ENCODE measurements around the gene NACAD. TPM values are rescaled to one million over a fixed set of nuclear protein-coding genes. Genes with fewer than 3 reads are reported as not detected.

NACAD gene
- total RNA-seq, 1 experiment from 2014 or later = 1.0 TPM

GRCh38 chr7:45033931-45034290 lies 54.9 kb downstream of the NACAD start:
- CTCF ChIA-PET = no interaction called here
- Histone ChIP-seq H3K27me3 (replicated peaks; ENCODE audit: control insufficient read depth, insufficient read depth, low read length) (no peaks in the 10 kb centered on the region), H3K9me3 (no peaks in the 10 kb centered on the region), H3K4me1 (peaks cover 9% of the 10 kb centered on the region), H3K36me3 (ENCODE audit: control insufficient read depth, insufficient read depth, low read length) (no peaks in the 10 kb centered on the region), H3K4me3 (ENCODE audit: low read depth, low read length) (no peak overlapping the region)
- Mint-ChIP-seq H3K27ac (ENCODE audit: unreplicated experiment) (no peak overlapping the region), H3K36me3 (ENCODE audit: insufficient read depth, unreplicated experiment) (no peaks in the 10 kb centered on the region), H3K9me3 (ENCODE audit: unreplicated experiment) (no peaks in the 10 kb centered on the region), H3K4me1 (ENCODE audit: low read depth, unreplicated experiment) (peaks cover 16% of the 10 kb centered on the region), H3K27me3 (ENCODE audit: insufficient read depth, unreplicated experiment) (no peaks in the 10 kb centered on the region), H3K4me3 (ENCODE audit: unreplicated experiment) (no peak overlapping the region)
- no peak for TF ChIP-seq CTCF (IDR thresholded peaks at IDR 0.05; ENCODE audit: insufficient read depth in 1 of 2, low read depth in 1 of 2, low read length in 1 of 2, severe bottlenecking in 1 of 2, unreplicated experiment in 1 of 2)
- POLR2A ChIA-PET = no interaction called here
- no TSS peak for BruUV-seq (replicated peaks)
- no peak for DNase-seq
- intact Hi-C loops (cut with micrococcal nuclease; ENCODE audit: unreplicated experiment) = no loop called here

GRCh38 chr7:45033261-45033930 lies 55.4 kb downstream of the NACAD start:
- intact Hi-C loops (cut with micrococcal nuclease; ENCODE audit: unreplicated experiment) = no loop called here
- POLR2A ChIA-PET = no interaction called here

DNA sequence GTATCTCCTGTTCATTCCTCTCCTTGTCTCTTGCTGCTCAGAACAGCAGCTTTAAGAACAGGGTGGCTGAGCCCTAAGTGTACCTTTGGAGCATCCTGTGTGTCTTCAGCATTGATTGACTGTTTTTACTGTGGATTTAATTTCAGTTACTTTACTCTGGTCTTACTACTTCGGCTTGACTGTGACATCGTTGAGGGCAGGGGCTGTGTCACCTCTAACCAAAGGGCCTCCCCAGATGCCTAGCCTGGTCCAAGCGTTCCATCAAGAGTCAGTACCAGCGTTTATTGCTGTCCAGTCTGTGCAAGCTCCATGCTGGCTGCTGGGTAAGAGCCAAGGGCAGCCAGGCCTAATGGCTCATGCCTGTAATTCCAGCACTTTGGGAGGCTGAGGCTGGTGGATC lies 56.3 kb downstream of the NACAD start:
- H3K27me3 ChIP-seq (replicated peaks; ENCODE audit: control insufficient read depth, insufficient read depth, low read length) = no peaks in the 10 kb centered on the region
- no peak overlapping the region for H3K4me3 Mint-ChIP-seq (ENCODE audit: unreplicated experiment)
- BruUV-seq (replicated peaks) = no TSS peak
- intact Hi-C loops (cut with micrococcal nuclease; ENCODE audit: unreplicated experiment) = no loop called here
- no peak for DNase-seq
- CTCF ChIA-PET = no interaction called here
- TF ChIP-seq CTCF (IDR thresholded peaks at IDR 0.05; ENCODE audit: insufficient read depth in 1 of 2, low read depth in 1 of 2, low read length in 1 of 2, severe bottlenecking in 1 of 2, unreplicated experiment in 1 of 2) = no peak
- H3K27ac Mint-ChIP-seq (ENCODE audit: unreplicated experiment) = no peak overlapping the region
- H3K4me1 ChIP-seq = peaks cover 9% of the 10 kb centered on the region
- no peaks in the 10 kb centered on the region for H3K36me3 ChIP-seq (ENCODE audit: control insufficient read depth, insufficient read depth, low read length)
- H3K36me3 Mint-ChIP-seq (ENCODE audit: insufficient read depth, unreplicated experiment) = no peaks in the 10 kb centered on the region
- peaks cover 16% of the 10 kb centered on the region for H3K4me1 Mint-ChIP-seq (ENCODE audit: low read depth, unreplicated experiment)
- H3K4me3 ChIP-seq (ENCODE audit: low read depth, low read length) = no peak overlapping the region
- H3K27me3 Mint-ChIP-seq (ENCODE audit: insufficient read depth, unreplicated experiment) = no peaks in the 10 kb centered on the region
- H3K9me3 ChIP-seq = no peaks in the 10 kb centered on the region
- H3K9me3 Mint-ChIP-seq (ENCODE audit: unreplicated experiment) = no peaks in the 10 kb centered on the region
- POLR2A ChIA-PET = interaction anchor here (1.3 kb wide), 1 partner anchor 17 kb away, joined by 5 read pairs; no protein-coding TSS in a partner anchor

More at GRCh38 chr7:45033261-45033930, 55.4 kb downstream of the NACAD start:
- Histone ChIP-seq H3K4me3 (ENCODE audit: low read depth, low read length) (no peak overlapping the region), H3K4me1 (peaks cover 9% of the 10 kb centered on the region), H3K27me3 (replicated peaks; ENCODE audit: control insufficient read depth, insufficient read depth, low read length) (no peaks in the 10 kb centered on the region), H3K36me3 (ENCODE audit: control insufficient read depth, insufficient read depth, low read length) (no peaks in the 10 kb centered on the region), H3K9me3 (no peaks in the 10 kb centered on the region)
- H3K4me3 Mint-ChIP-seq (ENCODE audit: unreplicated experiment) = no peak overlapping the region
- no peak overlapping the region for H3K27ac Mint-ChIP-seq (ENCODE audit: unreplicated experiment)
- H3K36me3 Mint-ChIP-seq (ENCODE audit: insufficient read depth, unreplicated experiment) = no peaks in the 10 kb centered on the region
- CTCF ChIA-PET = no interaction called here
- H3K9me3 Mint-ChIP-seq (ENCODE audit: unreplicated experiment) = no peaks in the 10 kb centered on the region
- peaks cover 16% of the 10 kb centered on the region for H3K4me1 Mint-ChIP-seq (ENCODE audit: low read depth, unreplicated experiment)
- TF ChIP-seq CTCF (IDR thresholded peaks at IDR 0.05; ENCODE audit: insufficient read depth in 1 of 2, low read depth in 1 of 2, low read length in 1 of 2, severe bottlenecking in 1 of 2, unreplicated experiment in 1 of 2) = no peak
- no peak for DNase-seq
- BruUV-seq (replicated peaks) = no TSS peak
- H3K27me3 Mint-ChIP-seq (ENCODE audit: insufficient read depth, unreplicated experiment) = no peaks in the 10 kb centered on the region
